OCI-LY1 (cell line): ENCODE data around the gene PDCD10.

Experiments used
- H2AFZ ChIP-seq: fragments of 200-600 bp; sonication (generic), shearing (Covaris generic); 2 replicates; pipeline ENCODE4 v1.6.0; 2014; ENCODE audit warnings: antibody characterized with exemption, mild to moderate bottlenecking, low read length
- H3F3A ChIP-seq: fragments of 200-600 bp; sonication (generic), shearing (Covaris generic); 2 replicates; pipeline ENCODE4 v1.6.0; 2014; ENCODE audit warnings: mild to moderate bottlenecking, antibody characterized with exemption, low read length, moderate library complexity; ENCODE audit not compliant: insufficient read depth
- H3K27ac ChIP-seq: fragments of 200-600 bp; sonication (generic); 2 replicates; pipeline ENCODE4 v1.5.1; 2014; ENCODE audit warnings: low read length, mixed run types, mild to moderate bottlenecking, low read depth; ENCODE audit not compliant: poor library complexity, severe bottlenecking
- H3K27me3 ChIP-seq: fragments of 200-600 bp; sonication (generic); 2 replicates; pipeline ENCODE4 v1.6.0; 2014; ENCODE audit warnings: antibody characterized with exemption, mild to moderate bottlenecking, low read length, moderate library complexity; ENCODE audit not compliant: insufficient read depth
- H3K36me3 ChIP-seq: fragments of 200-600 bp; sonication (generic); 2 replicates; pipeline ENCODE4 v1.6.1; 2014; ENCODE audit warnings: mild to moderate bottlenecking, antibody characterized with exemption, low read length, moderate library complexity, mixed read lengths; ENCODE audit not compliant: insufficient read depth
- H3K4me1 ChIP-seq: fragments of 200-600 bp; sonication (generic); 2 replicates; pipeline ENCODE4 v1.5.1; 2014; ENCODE audit warnings: mild to moderate bottlenecking, low read length, moderate library complexity; ENCODE audit not compliant: insufficient read depth, severe bottlenecking
- H3K4me2 ChIP-seq: fragments of 200-600 bp; sonication (generic), shearing (Covaris generic); 2 replicates; pipeline ENCODE4 v1.6.1; 2014; ENCODE audit warnings: low read length
- H3K4me3 ChIP-seq: fragments of 200-600 bp; sonication (generic); 2 replicates; pipeline ENCODE4 v1.5.1; 2014; ENCODE audit warnings: low read length, low read depth, mild to moderate bottlenecking, mixed read lengths; ENCODE audit not compliant: poor library complexity, severe bottlenecking
- H3K79me2 ChIP-seq: fragments of 200-600 bp; shearing (Covaris generic); 2 replicates; pipeline ENCODE4 v1.6.1; 2016; ENCODE audit warnings: mixed run types, low read length, mixed read lengths; ENCODE audit not compliant: insufficient read depth
- H3K9ac ChIP-seq: fragments of 200-600 bp; sonication (generic), shearing (Covaris generic); 2 replicates; pipeline ENCODE4 v1.6.1; 2014; ENCODE audit warnings: mild to moderate bottlenecking, low read length, mixed read lengths
- H3K9me2 ChIP-seq: fragments of 200-600 bp; sonication (generic), shearing (Covaris generic); 2 replicates; pipeline ENCODE4 v1.6.1; 2014; ENCODE audit warnings: low read depth, mild to moderate bottlenecking, low read length, mixed read lengths
- H3K9me3 ChIP-seq: fragments of 200-600 bp; shearing (Covaris generic); 2 replicates; pipeline ENCODE4 v1.6.1; 2014; ENCODE audit warnings: low read length, mixed read lengths
- H4K20me1 ChIP-seq: fragments of 200-600 bp; sonication (generic), shearing (Covaris generic); 2 replicates; pipeline ENCODE4 v1.6.0; 2016; ENCODE audit warnings: mild to moderate bottlenecking, low read length; ENCODE audit not compliant: insufficient read depth
- CTCF ChIP-seq: fragments of 200-600 bp; sonication (generic), shearing (Covaris generic); IDR thresholded peaks from 2 replicates; pipeline ENCODE4 v1.5.1; 2017; ENCODE audit warnings: mild to moderate bottlenecking, antibody characterized with exemption, low read length, moderate library complexity, mixed read lengths
- EZH2 ChIP-seq: fragments of 200-600 bp; sonication (generic), shearing (Covaris generic); IDR thresholded peaks from 2 replicates; pipeline ENCODE4 v1.8.0; 2017; ENCODE audit warnings: borderline replicate concordance, mixed run types, mild to moderate bottlenecking, antibody characterized with exemption, low read length, moderate library complexity, mixed read lengths

PDCD10 gene

GRCh38 chr3:167733961-167734497 is 663 bp downstream of the PDCD10 start:
- H4K20me1 ChIP-seq = peaks cover 3% of the 10 kb centered on the region; the same call in 1 of the 2 replicates
- peaks cover 12% of the 10 kb centered on the region; the same call in 1 of the 2 replicates for H3K36me3 ChIP-seq
- peaks cover under 1% of the 10 kb centered on the region; the same call in 1 of the 2 replicates for H3F3A ChIP-seq
- H3K9me3 ChIP-seq = no peaks in the 10 kb centered on the region
- H3K4me2 ChIP-seq = peak overlapping the region; percentile 71
- H3K9me2 ChIP-seq = no peaks in the 10 kb centered on the region
- H3K9ac ChIP-seq = peak overlapping the region; percentile 74
- H3K27ac ChIP-seq = peak overlapping the region; percentile 91
- TF ChIP-seq CTCF (no peak), EZH2 (no peak)
- H3K27me3 ChIP-seq = no peaks in the 10 kb centered on the region
- peaks cover 88% of the 10 kb centered on the region for H3K79me2 ChIP-seq
- H3K4me1 ChIP-seq = peaks cover 80% of the 10 kb centered on the region
- H2AFZ ChIP-seq = no peak overlapping the region
- H3K4me3 ChIP-seq = peak overlapping the region; percentile 88

DNA sequence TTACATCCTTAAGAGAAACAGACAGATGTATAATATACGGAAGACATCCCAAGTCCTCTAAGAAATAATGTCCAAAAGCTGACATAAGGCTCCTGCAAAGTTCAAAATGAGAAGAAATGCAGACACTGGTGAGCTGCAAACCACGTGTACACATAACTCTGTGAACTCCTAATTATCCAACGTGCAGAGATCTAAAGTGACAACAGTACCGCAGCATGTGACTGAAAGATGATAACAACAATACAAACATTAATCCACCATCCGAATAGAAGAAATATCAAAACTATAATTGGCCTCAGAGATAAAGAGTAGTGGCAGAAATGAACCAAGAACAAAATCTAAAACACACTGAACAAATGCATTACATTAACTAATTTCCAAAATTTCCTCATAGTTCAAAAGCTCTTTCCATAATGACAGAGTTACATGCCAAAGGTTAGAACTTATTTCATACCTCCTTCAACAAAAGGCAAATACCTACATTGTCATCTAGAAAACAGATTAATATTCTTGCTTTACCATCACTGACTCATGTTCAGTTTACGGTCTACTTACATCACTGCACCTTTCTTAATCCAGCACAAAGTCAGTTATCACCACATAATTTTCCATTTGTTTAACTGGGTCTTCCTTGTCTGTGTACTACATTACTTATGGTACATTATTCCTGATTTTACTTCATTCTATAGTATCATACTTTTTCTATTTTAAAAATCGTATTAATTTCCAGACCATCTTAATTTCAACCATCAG is 2.2 kb downstream of the PDCD10 start:
- Histone ChIP-seq H3K4me1 (peaks cover 80% of the 10 kb centered on the region), H3K27ac (no peak overlapping the region), H3K36me3 (peaks cover 12% of the 10 kb centered on the region; the same call in 1 of the 2 replicates), H3K9me3 (no peaks in the 10 kb centered on the region), H3K4me2 (peak overlapping the region; percentile 71), H3K9ac (no peak overlapping the region), H3K9me2 (no peaks in the 10 kb centered on the region), H3K4me3 (peak overlapping the region; percentile 88), H3K27me3 (no peaks in the 10 kb centered on the region), H4K20me1 (peaks cover 3% of the 10 kb centered on the region; the same call in 1 of the 2 replicates), H3K79me2 (peaks cover 88% of the 10 kb centered on the region), H3F3A (no peaks in the 10 kb centered on the region), H2AFZ (no peak overlapping the region)
- no peak for TF ChIP-seq CTCF
- TF ChIP-seq EZH2 = no peak

GRCh38 chr3:167731393-167731792 is 3.3 kb downstream of the PDCD10 start:
- H3K9me3 ChIP-seq = no peaks in the 10 kb centered on the region
- peaks cover 88% of the 10 kb centered on the region for H3K79me2 ChIP-seq
- no peak overlapping the region for H2AFZ ChIP-seq
- H3K9me2 ChIP-seq = no peaks in the 10 kb centered on the region
- peaks cover 3% of the 10 kb centered on the region; the same call in 1 of the 2 replicates for H4K20me1 ChIP-seq
- H3K27ac ChIP-seq = no peak overlapping the region
- no peak overlapping the region for H3K4me3 ChIP-seq
- no peaks in the 10 kb centered on the region for H3F3A ChIP-seq
- H3K27me3 ChIP-seq = no peaks in the 10 kb centered on the region
- no peak overlapping the region for H3K4me2 ChIP-seq
- H3K9ac ChIP-seq = no peak overlapping the region
- no peak for TF ChIP-seq EZH2
- no peak for TF ChIP-seq CTCF
- peaks cover 12% of the 10 kb centered on the region; the same call in 1 of the 2 replicates for H3K36me3 ChIP-seq
- H3K4me1 ChIP-seq = peaks cover 80% of the 10 kb centered on the region
